Calu3 (cell line): Measurements from ENCODE around the gene CEACAM18. TPM values are rescaled to one million over a fixed set of nuclear protein-coding genes. Genes with fewer than 3 reads are reported as not detected.

ENCODE experiments used
- BruUV-seq: library from RNA; stranded (reverse); fragments of 400-500 nt; replicated peaks from 2 replicates; lab custom pipeline; 2021; lab: Mats Ljungman, UMichigan
- CTCF ChIA-PET: fragments of 300-600 bp; sonication (Branson Sonifier 250); formaldehyde crosslinking; loops from one replicate; lab custom pipeline; 2022; ENCODE audit warnings: antibody characterized with exemption; lab: Charles Lee
- DNase-seq: peaks from one replicate; pipeline ENCODE4 v3.0.0; 2022
- H3K27ac Mint-ChIP-seq: one replicate; pipeline ENCODE4 v1.8.0; 2022; ENCODE audit warnings: mixed read lengths; ENCODE audit not compliant: unreplicated experiment
- H3K27me3 Mint-ChIP-seq: one replicate; pipeline ENCODE4 v1.8.0; 2022; ENCODE audit warnings: mixed read lengths; ENCODE audit not compliant: unreplicated experiment
- H3K36me3 Mint-ChIP-seq: one replicate; pipeline ENCODE4 v1.8.0; 2022; ENCODE audit warnings: mild to moderate bottlenecking, moderate library complexity, mixed read lengths; ENCODE audit not compliant: insufficient read depth, unreplicated experiment
- H3K4me1 Mint-ChIP-seq: one replicate; pipeline ENCODE4 v1.8.0; 2022; ENCODE audit warnings: mild to moderate bottlenecking, low read depth, mixed read lengths; ENCODE audit not compliant: unreplicated experiment
- H3K4me3 Mint-ChIP-seq: one replicate; pipeline ENCODE4 v1.8.0; 2022; ENCODE audit warnings: mild to moderate bottlenecking, low read depth, moderate library complexity, mixed read lengths; ENCODE audit not compliant: unreplicated experiment
- H3K9me3 Mint-ChIP-seq: one replicate; pipeline ENCODE4 v1.8.0; 2022; ENCODE audit warnings: low read depth, mixed read lengths; ENCODE audit not compliant: unreplicated experiment
- intact Hi-C: fragments of 100-400 bp; cut with micrococcal nuclease; formaldehyde crosslinking; loops from one replicate; pipeline ENCODE4 v1.10.0; 2022; ENCODE audit not compliant: unreplicated experiment
- total RNA-seq: library from RNA; stranded (reverse); gene quantifications from 2 replicates; pipeline ENCODE4 v1.2.3, GENCODE V29; 2022
- TF ChIP-seq, protein P1 (sequence below): fragments of 200-600 bp; IDR thresholded peaks from one replicate; pipeline ENCODE4 v1.8.0; 2022; ENCODE audit warnings: antibody characterized with exemption; ENCODE audit not compliant: unreplicated experiment

Gene CEACAM18
- total RNA-seq, 1 experiment from 2014 or later = not detected

DNA sequence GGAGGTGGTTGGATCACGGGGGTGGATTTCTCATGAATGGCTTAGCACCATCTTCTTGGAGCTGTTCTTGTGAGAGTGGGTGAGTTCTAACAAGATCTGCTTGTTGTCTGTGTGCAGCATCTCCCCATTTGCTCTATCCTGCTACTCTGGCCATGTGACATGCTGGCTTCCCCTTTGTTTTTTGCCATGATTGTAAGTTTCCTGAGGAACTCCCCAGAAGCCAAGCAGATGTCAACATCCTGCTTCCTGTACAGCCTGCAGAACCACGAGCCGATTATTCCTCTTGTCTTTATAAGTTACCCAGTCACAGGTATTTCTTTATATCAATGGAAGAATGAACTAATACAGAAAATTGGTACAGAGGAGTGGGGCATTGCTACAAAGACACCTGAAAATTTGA is 25.6 kb downstream of the CEACAM18 start:
- Mint-ChIP-seq H3K27ac (no peak overlapping the region), H3K27me3 (peaks cover 33% of the 10 kb centered on the region), H3K4me3 (no peak overlapping the region), H3K36me3 (no peaks in the 10 kb centered on the region), H3K4me1 (no peaks in the 10 kb centered on the region), H3K9me3 (peaks cover 3% of the 10 kb centered on the region)
- TF ChIP-seq, protein P1, sequence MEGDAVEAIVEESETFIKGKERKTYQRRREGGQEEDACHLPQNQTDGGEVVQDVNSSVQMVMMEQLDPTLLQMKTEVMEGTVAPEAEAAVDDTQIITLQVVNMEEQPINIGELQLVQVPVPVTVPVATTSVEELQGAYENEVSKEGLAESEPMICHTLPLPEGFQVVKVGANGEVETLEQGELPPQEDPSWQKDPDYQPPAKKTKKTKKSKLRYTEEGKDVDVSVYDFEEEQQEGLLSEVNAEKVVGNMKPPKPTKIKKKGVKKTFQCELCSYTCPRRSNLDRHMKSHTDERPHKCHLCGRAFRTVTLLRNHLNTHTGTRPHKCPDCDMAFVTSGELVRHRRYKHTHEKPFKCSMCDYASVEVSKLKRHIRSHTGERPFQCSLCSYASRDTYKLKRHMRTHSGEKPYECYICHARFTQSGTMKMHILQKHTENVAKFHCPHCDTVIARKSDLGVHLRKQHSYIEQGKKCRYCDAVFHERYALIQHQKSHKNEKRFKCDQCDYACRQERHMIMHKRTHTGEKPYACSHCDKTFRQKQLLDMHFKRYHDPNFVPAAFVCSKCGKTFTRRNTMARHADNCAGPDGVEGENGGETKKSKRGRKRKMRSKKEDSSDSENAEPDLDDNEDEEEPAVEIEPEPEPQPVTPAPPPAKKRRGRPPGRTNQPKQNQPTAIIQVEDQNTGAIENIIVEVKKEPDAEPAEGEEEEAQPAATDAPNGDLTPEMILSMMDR = no peak
- CTCF ChIA-PET = no interaction called here
- intact Hi-C loops = no loop called here
- DNase-seq = no peak
- BruUV-seq = no TSS peak

- Mint-ChIP-seq H3K27me3 (peaks cover 32% of the 10 kb centered on the region), H3K9me3 (peaks cover 3% of the 10 kb centered on the region), H3K4me3 (no peak overlapping the region), H3K27ac (no peak overlapping the region), H3K4me1 (no peaks in the 10 kb centered on the region), H3K36me3 (no peaks in the 10 kb centered on the region)
- no peak for DNase-seq
- CTCF ChIA-PET = no interaction called here
- intact Hi-C loops = no loop called here
- TF ChIP-seq, protein P1 = no peak
- BruUV-seq = no TSS peak
Observed at GRCh38 chr19:51505904-51506303, 27.6 kb downstream of the CEACAM18 start.

DNA sequence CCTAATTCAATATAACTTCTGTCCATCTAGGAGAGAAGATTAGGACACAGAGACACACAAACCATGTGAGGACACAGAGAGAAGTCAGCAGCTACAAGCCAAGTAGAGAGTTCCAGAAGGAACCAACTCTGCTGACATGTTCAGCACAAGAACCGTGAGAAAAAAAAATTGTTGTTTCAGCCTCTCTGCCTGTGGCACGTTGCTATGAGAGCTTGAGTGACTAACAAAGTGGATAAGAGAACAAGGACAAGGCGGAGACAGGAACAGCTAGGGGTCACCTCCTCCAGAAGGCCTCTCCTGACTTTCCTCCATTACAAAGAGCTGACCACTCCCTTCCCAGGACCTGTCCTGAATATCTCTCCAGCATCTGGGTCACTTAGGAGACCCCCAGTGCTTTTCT is 28.9 kb downstream of the CEACAM18 start:
- CTCF ChIA-PET = interaction anchor here (0.5 kb wide), 1 partner anchor 12 kb away, joined by 7 read pairs; no protein-coding TSS in a partner anchor
- H3K4me3 Mint-ChIP-seq = no peak overlapping the region
- H3K27ac Mint-ChIP-seq = no peak overlapping the region
- H3K4me1 Mint-ChIP-seq = no peaks in the 10 kb centered on the region
- no peak for DNase-seq
- H3K27me3 Mint-ChIP-seq = peaks cover 39% of the 10 kb centered on the region
- no peaks in the 10 kb centered on the region for H3K36me3 Mint-ChIP-seq
- intact Hi-C loops = no loop called here
- H3K9me3 Mint-ChIP-seq = peaks cover 3% of the 10 kb centered on the region
- TF ChIP-seq, protein P1 = no peak
- BruUV-seq = no TSS peak

DNA sequence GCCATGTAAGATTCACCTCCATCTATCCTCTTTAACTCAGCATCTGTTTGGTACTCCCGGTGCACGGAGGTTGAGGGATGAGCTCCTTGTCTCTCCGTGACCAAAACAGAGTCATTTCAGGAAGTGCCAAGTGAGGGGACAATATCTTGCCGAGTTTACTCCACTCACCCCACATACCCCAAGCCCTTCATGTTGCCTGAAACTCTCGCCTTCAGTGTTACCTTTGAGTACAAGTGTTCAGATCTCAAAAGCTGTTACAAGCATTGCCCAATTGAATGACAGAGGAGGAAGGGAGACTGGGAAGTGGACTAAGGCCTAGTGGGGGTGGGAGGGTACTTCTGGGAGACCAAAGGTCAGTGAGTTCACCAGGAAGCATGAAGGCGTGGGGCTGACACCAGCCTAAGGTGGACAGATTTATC is 29.3 kb downstream of the CEACAM18 start:
- no TSS peak for BruUV-seq
- Mint-ChIP-seq H3K4me3 (no peak overlapping the region), H3K4me1 (no peaks in the 10 kb centered on the region), H3K27me3 (peaks cover 39% of the 10 kb centered on the region), H3K36me3 (no peaks in the 10 kb centered on the region), H3K9me3 (peaks cover 3% of the 10 kb centered on the region), H3K27ac (no peak overlapping the region)
- TF ChIP-seq, protein P1 = no peak
- DNase-seq = no peak
- CTCF ChIA-PET = interaction anchor here (0.5 kb wide), 1 partner anchor 12 kb away, joined by 7 read pairs; no protein-coding TSS in a partner anchor
- intact Hi-C loops = no loop called here
